Fibroblast of villous mesenchyme (primary cell): ENCODE results near the gene RNASE11. TPM values are rescaled to one million over a fixed set of nuclear protein-coding genes. Genes with fewer than 3 reads are reported as not detected.

Experiments
- DNase-seq: peaks from one replicate; pipeline ENCODE4 v3.0.0-alpha.2; 2010; ENCODE audit warnings: low read depth
- H3K4me3 ChIP-seq: 2 replicates; pipeline ENCODE4 v1.5.1; 2011; ENCODE audit warnings: low read depth, mild to moderate bottlenecking, low read length
- CTCF ChIP-seq: IDR thresholded peaks from 2 replicates; pipeline ENCODE4 v1.5.1; 2012; ENCODE audit warnings: low read depth, mild to moderate bottlenecking, low read length; ENCODE audit not compliant: insufficient read depth
- total RNA-seq: library from RNA; depleted of rRNA; stranded (reverse); fragments of >200 nt; gene quantifications from 2 replicates; pipeline ENCODE4 v1.2.3, GENCODE V29; 2012

Gene RNASE11
- total RNA-seq, 1 donor: not detected

GRCh38 chr14:20563971-20564370 lies 23.8 kb downstream of the RNASE11 start:
- no peak for TF ChIP-seq CTCF
- DNase-seq: no peak
- no peak overlapping the region for H3K4me3 ChIP-seq

- DNase-seq: no peak
- TF ChIP-seq CTCF: no peak
- no peak within 1 kb of the TSS for H3K4me3 ChIP-seq
Observed at GRCh38 chr14:20560961-20561360, 26.8 kb downstream of the RNASE11 start, which contains the start of gene RNASE9. TSS of gene RNASE9 (minus strand) at chr14:20561047.

- no peak for DNase-seq
- no peak overlapping the region for H3K4me3 ChIP-seq
- TF ChIP-seq CTCF: no peak
Observed at GRCh38 chr14:20559461-20559904, 28.3 kb downstream of the RNASE11 start.

- TF ChIP-seq CTCF: no peak
- no peak for DNase-seq
Observed at GRCh38 chr14:20557212-20557542, 30.6 kb downstream of the RNASE11 start.

GRCh38 chr14:20556500-20557211 lies 31.1 kb downstream of the RNASE11 start:
- TF ChIP-seq CTCF: no peak
- DNase-seq: no peak
- H3K4me3 ChIP-seq: no peak overlapping the region

More at GRCh38 chr14:20557212-20557542, 30.6 kb downstream of the RNASE11 start:
- H3K4me3 ChIP-seq: no peak overlapping the region

- DNase-seq: no peak
- H3K4me3 ChIP-seq: no peak overlapping the region
- TF ChIP-seq CTCF: no peak
Observed at GRCh38 chr14:20555845-20556244, 32.0 kb downstream of the RNASE11 start.

- no peak for DNase-seq
- no peak overlapping the region for H3K4me3 ChIP-seq
- no peak for TF ChIP-seq CTCF
Observed at GRCh38 chr14:20553024-20553423, 34.8 kb downstream of the RNASE11 start.
